Measurements from ENCODE around the gene CD14.

Gene CD14

GRCh38 chr5:140635291-140636257 is 2.6 kb upstream of the CD14 start:
- Histone ChIP-seq H3K9me3 (ENCODE audit: insufficient read depth, low read length) (no peaks in the 10 kb centered on the region), H3K9ac (ENCODE audit: low read length) (no peak overlapping the region), H3K4me2 (ENCODE audit: low read depth, low read length, poor library complexity, severe bottlenecking) (no peak overlapping the region), H3K27me3 (ENCODE audit: low read length) (no peaks in the 10 kb centered on the region), H3F3A (ENCODE audit: insufficient read depth) (0 out of 2 replicates have a peak, but pooled peaks cover 5% of the 10 kb centered on the region), H3K27ac (ENCODE audit: low read depth, low read length) (no peak overlapping the region), H3K4me3 (ENCODE audit: insufficient read depth, low read length, poor library complexity, severe bottlenecking) (no peak overlapping the region), H2AFZ (ENCODE audit: low read depth, low read length, severe bottlenecking) (peak overlapping the region; percentile 49), H3K36me3 (ENCODE audit: low read length) (no peaks in the 10 kb centered on the region), H3K9me2 (replicated peaks; ENCODE audit: insufficient read depth, low read length) (no peaks in the 10 kb centered on the region), H4K20me1 (ENCODE audit: low read depth, low read length) (no peaks in the 10 kb centered on the region), H3K79me2 (ENCODE audit: insufficient read depth, low read length) (peaks cover 10% of the 10 kb centered on the region)
- TF ChIP-seq EZH2phosphoT487 (conservative IDR thresholded peaks at IDR 0.05; ENCODE audit: low read length) (no peak), CTCF (IDR thresholded peaks at IDR 0.05; ENCODE audit: insufficient read depth, low read length, poor library complexity, severe bottlenecking) (no peak)

- H3K27ac ChIP-seq (ENCODE audit: low read depth, low read length), result no peak overlapping the region
- H3K27me3 ChIP-seq (ENCODE audit: low read length), result no peaks in the 10 kb centered on the region
- no peaks in the 10 kb centered on the region for H3K79me2 ChIP-seq (ENCODE audit: insufficient read depth, low read length)
- no peak overlapping the region for H3K4me2 ChIP-seq (ENCODE audit: low read depth, low read length, poor library complexity, severe bottlenecking)
- no peaks in the 10 kb centered on the region for H4K20me1 ChIP-seq (ENCODE audit: low read depth, low read length)
- H3F3A ChIP-seq (ENCODE audit: insufficient read depth), result 0 out of 2 replicates have a peak, but pooled peaks cover 5% of the 10 kb centered on the region
- no peaks in the 10 kb centered on the region for H3K36me3 ChIP-seq (ENCODE audit: low read length)
- H3K4me3 ChIP-seq (ENCODE audit: insufficient read depth, low read length, poor library complexity, severe bottlenecking), result no peak overlapping the region
- no peaks in the 10 kb centered on the region for H3K9me2 ChIP-seq (replicated peaks; ENCODE audit: insufficient read depth, low read length)
- H3K9ac ChIP-seq (ENCODE audit: low read length), result no peak overlapping the region
- no peaks in the 10 kb centered on the region for H3K9me3 ChIP-seq (ENCODE audit: insufficient read depth, low read length)
- TF ChIP-seq EZH2phosphoT487 (conservative IDR thresholded peaks at IDR 0.05; ENCODE audit: low read length) (no peak), CTCF (IDR thresholded peaks at IDR 0.05; ENCODE audit: insufficient read depth, low read length, poor library complexity, severe bottlenecking) (no peak)
- H2AFZ ChIP-seq (ENCODE audit: low read depth, low read length, severe bottlenecking), result no peak overlapping the region
Measured at GRCh38 chr5:140634103-140634502, 1.1 kb upstream of the CD14 start.

- Histone ChIP-seq H3K9me2 (replicated peaks; ENCODE audit: insufficient read depth, low read length) (no peaks in the 10 kb centered on the region), H3K27ac (ENCODE audit: low read depth, low read length) (no peak overlapping the region)
Measured at GRCh38 chr5:140633501-140633900, 526 bp upstream of the CD14 start.

More at GRCh38 chr5:140633501-140633900, 526 bp upstream of the CD14 start:
- Histone ChIP-seq H4K20me1 (ENCODE audit: low read depth, low read length) (no peaks in the 10 kb centered on the region), H3K4me2 (ENCODE audit: low read depth, low read length, poor library complexity, severe bottlenecking) (no peak overlapping the region), H2AFZ (ENCODE audit: low read depth, low read length, severe bottlenecking) (no peak overlapping the region), H3F3A (ENCODE audit: insufficient read depth) (0 out of 2 replicates have a peak, but pooled peaks cover 5% of the 10 kb centered on the region), H3K9me3 (ENCODE audit: insufficient read depth, low read length) (peaks cover 4% of the 10 kb centered on the region; the same call in 1 of the 2 replicates), H3K27me3 (ENCODE audit: low read length) (no peaks in the 10 kb centered on the region), H3K9ac (ENCODE audit: low read length) (no peak overlapping the region), H3K36me3 (ENCODE audit: low read length) (no peaks in the 10 kb centered on the region), H3K4me3 (ENCODE audit: insufficient read depth, low read length, poor library complexity, severe bottlenecking) (no peak overlapping the region), H3K79me2 (ENCODE audit: insufficient read depth, low read length) (no peaks in the 10 kb centered on the region)
- TF ChIP-seq CTCF (IDR thresholded peaks at IDR 0.05; ENCODE audit: insufficient read depth, low read length, poor library complexity, severe bottlenecking), result no peak
